Esophagus squamous epithelium (tissue), 5 donors: ENCODE data around the gene POLA1. TPM values are rescaled to one million over a fixed set of nuclear protein-coding genes. Genes with fewer than 3 reads are reported as not detected.

Source experiments
- DNase-seq: peaks from one replicate; lab custom pipeline; 2025; lab: John Stamatoyannopoulos, UW
- H3K27ac ChIP-seq, 4 donors: fragments of 200-600 bp; sonication (generic); one replicate each; pipeline ENCODE4 v1.5.1; 2016 to 2019; ENCODE audit warnings: mild to moderate bottlenecking in 1 of 4
- H3K27me3 ChIP-seq, 4 donors: fragments of 200-600 bp; sonication (generic); 1 replicate in 3 of 4; 2 replicates in 1 of 4; pipeline versions ENCODE4 v1.5.1 to v1.6.0; 2017 to 2021; ENCODE audit warnings: antibody characterized with exemption in 1 of 4
- H3K36me3 ChIP-seq, 3 donors: fragments of 200-600 bp; sonication (generic); one replicate each; pipeline ENCODE4 v1.5.1; 2016 to 2019
- H3K4me1 ChIP-seq, 3 donors: fragments of 200-600 bp; sonication (generic); one replicate each; pipeline ENCODE4 v1.5.1; 2017 to 2019
- H3K4me3 ChIP-seq, 4 donors: fragments of 200-600 bp; sonication (generic); 1 replicate in 3 of 4; 2 replicates in 1 of 4; pipeline ENCODE4 v1.5.1; 2016 to 2019; ENCODE audit warnings: mild to moderate bottlenecking in 2 of 4, moderate library complexity in 1 of 4
- H3K9me3 ChIP-seq, 3 donors: fragments of 200-600 bp; sonication (generic); one replicate each; pipeline ENCODE4 v1.5.1; 2016 to 2019
- CTCF ChIP-seq, 6 experiments: fragments of 450-650 bp in 4 of 6; fragments of 200-600 bp in 2 of 6; sonication (generic) in 2 of 6; IDR thresholded peaks; one replicate each; pipeline ENCODE4 v1.5.1; 2016 to 2019; ENCODE audit warnings: antibody characterized with exemption in 6 of 6, mild to moderate bottlenecking in 4 of 6, moderate library complexity in 4 of 6
- POLR2A ChIP-seq, 4 donors: fragments of 450-650 bp; IDR thresholded peaks; one replicate each; pipeline ENCODE4 v1.6.1; 2017; ENCODE audit warnings: antibody characterized with exemption in 4 of 4, mild to moderate bottlenecking in 4 of 4, moderate library complexity in 3 of 4
- WGBS, 2 donors: methylation state at CpG; one replicate each; pipeline ENCODE4 v1.1.5; 2018; 5-methylcytosine and 5-hydroxymethylcytosine counted together
- intact Hi-C: fragments of 100-400 bp; cut with DNase I; formaldehyde crosslinking; loops from one replicate; pipeline ENCODE4 v1.15.0; 2022
- total RNA-seq, 4 donors: library from RNA; depleted of rRNA; stranded (reverse); fragments of >200 nt; gene quantifications; one replicate each; pipeline ENCODE4 v1.1.0, GENCODE V29; 2016
- donor health status: DM: yes; HTN: yes; CAD: no.

POLA1 gene
- 10 to 100 TPM in 3 of 4 donors, 1 to 10 TPM in 1; 5.3 to 14.7 (median 13.1) TPM for total RNA-seq

- H3K27me3 ChIP-seq = no peaks in the 10 kb centered on the region
- DNase-seq = peak; percentile 14
- H3K9me3 ChIP-seq = no peaks in the 10 kb centered on the region
- H3K36me3 ChIP-seq = no peaks in the 10 kb centered on the region
- H3K4me3 ChIP-seq = peak within 1 kb of the TSS; percentile 58 to 72 (median 70)
- WGBS, 2 donors = 0 to 17% methylated on average over 4 to 18 of the region's 70 CpGs
- intact Hi-C loops = no loop called here
- TF ChIP-seq CTCF (IDR thresholded peaks at IDR 0.05) = peak in 1 of 6 experiments; percentile 20
- TF ChIP-seq POLR2A (IDR thresholded peaks at IDR 0.05) = peak in 1 of 4 donors; percentile 16
- peak within 1 kb of the TSS; percentile 77 to 90 (median 86) for H3K27ac ChIP-seq
- peaks cover 0 to 19% (median 0%) of the 10 kb centered on the region in 3 donors for H3K4me1 ChIP-seq
These were observed at the start of gene POLA1 for GRCh38 chrX:24693453-24694202. Gene POLA1, plus strand, starts transcription at chrX:24693918. Its CDS starts 44 bp downstream, at chrX:24693962.

- TF ChIP-seq CTCF (IDR thresholded peaks at IDR 0.05) = no peak
- no peak for TF ChIP-seq POLR2A (IDR thresholded peaks at IDR 0.05)
- WGBS, 2 donors = 25 to 53% methylated on average over 8 to 10 of the region's 10 CpGs
- no peak for DNase-seq
- peak overlapping the region in 3 of 4 donors; percentile 4 to 47 (median 27) for H3K4me3 ChIP-seq
- peaks cover 0 to 18% (median 4%) of the 10 kb centered on the region in 3 donors for H3K4me1 ChIP-seq
- peak overlapping the region in 1 of 4 donors; percentile 8 for H3K27ac ChIP-seq
- intact Hi-C loops = no loop called here
- peaks cover 0 to 17% (median 0%) of the 10 kb centered on the region in 4 donors for H3K27me3 ChIP-seq
- H3K9me3 ChIP-seq = no peaks in the 10 kb centered on the region
- H3K36me3 ChIP-seq = no peaks in the 10 kb centered on the region
These were observed 47.7 kb upstream of the POLA1 start for GRCh38 chrX:24646006-24646405.

GRCh38 chrX:24646745-24647182 is 47.0 kb upstream of the POLA1 start:
- H3K27me3 ChIP-seq = peaks cover 0 to 17% (median 0%) of the 10 kb centered on the region in 4 donors
- 4 to 18% methylated on average over 10 to 13 of the region's 13 CpGs for WGBS, 2 donors
- intact Hi-C loops = no loop called here
- H3K27ac ChIP-seq = peak overlapping the region in 2 of 4 donors; percentile 8 to 33
- H3K4me3 ChIP-seq = peak overlapping the region in 3 of 4 donors; percentile 4 to 47 (median 27)
- peaks cover 0 to 18% (median 4%) of the 10 kb centered on the region in 3 donors for H3K4me1 ChIP-seq
- no peak for DNase-seq
- no peaks in the 10 kb centered on the region for H3K36me3 ChIP-seq
- no peaks in the 10 kb centered on the region for H3K9me3 ChIP-seq
- no peak for TF ChIP-seq POLR2A (IDR thresholded peaks at IDR 0.05)
- TF ChIP-seq CTCF (IDR thresholded peaks at IDR 0.05) = no peak

GRCh38 chrX:24647257-24648058 is 46.3 kb upstream of the POLA1 start, which contains the start of gene PCYT1B:
Gene PCYT1B, minus strand, starts transcription at chrX:24647347. Its CDS starts 242 bp downstream, at chrX:24647105.
- DNase-seq = peak; percentile 1
- Histone ChIP-seq H3K9me3 (no peaks in the 10 kb centered on the region), H3K4me3 (peak within 1 kb of the TSS in 3 of 4 donors; percentile 4 to 47 (median 27)), H3K36me3 (no peaks in the 10 kb centered on the region), H3K27me3 (peaks cover 0 to 17% (median 0%) of the 10 kb centered on the region in 4 donors), H3K4me1 (peaks cover 0 to 18% (median 4%) of the 10 kb centered on the region in 3 donors), H3K27ac (peak within 1 kb of the TSS in 2 of 4 donors; percentile 8 to 33)
- TF ChIP-seq POLR2A (IDR thresholded peaks at IDR 0.05) = no peak
- no peak for TF ChIP-seq CTCF (IDR thresholded peaks at IDR 0.05)
- intact Hi-C loops = no loop called here
- WGBS, 2 donors = 0 to 20% methylated on average over 5 to 11 of the region's 24 CpGs
